NK-92 (cell line): Measurements from ENCODE around the gene KCNIP3.

Experiments used
- DNase-seq: peaks from one replicate; lab custom pipeline; 2025; ENCODE audit not compliant: unreplicated experiment; lab: John Stamatoyannopoulos, UW

Gene KCNIP3

GRCh38 chr2:95294579-95295250, 2.4 kb upstream of the KCNIP3 start:
- no peak for DNase-seq

GRCh38 chr2:95295376-95295775, 1.8 kb upstream of the KCNIP3 start:
- no peak for DNase-seq

DNA sequence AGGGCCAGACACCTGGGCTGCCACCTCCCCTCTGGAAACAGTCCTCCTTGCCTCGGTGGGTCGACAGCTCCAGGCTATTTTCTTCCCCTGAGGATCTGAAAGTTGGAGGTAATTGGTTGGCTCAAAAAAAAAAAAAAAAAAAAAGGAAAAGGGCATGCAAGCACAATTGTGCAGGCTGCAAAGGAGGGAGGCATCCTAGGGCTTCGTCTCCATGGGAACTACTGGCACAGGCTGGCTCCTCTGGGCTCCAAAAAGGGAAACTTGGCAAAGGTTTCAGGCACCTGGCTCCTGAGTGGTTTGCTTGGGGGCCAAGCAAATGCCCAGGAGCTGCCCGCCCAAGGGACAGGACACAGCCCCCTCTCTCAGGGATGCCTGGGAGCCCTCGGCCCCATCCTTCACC, 1.1 kb upstream of the KCNIP3 start:
- DNase-seq = no peak

DNA sequence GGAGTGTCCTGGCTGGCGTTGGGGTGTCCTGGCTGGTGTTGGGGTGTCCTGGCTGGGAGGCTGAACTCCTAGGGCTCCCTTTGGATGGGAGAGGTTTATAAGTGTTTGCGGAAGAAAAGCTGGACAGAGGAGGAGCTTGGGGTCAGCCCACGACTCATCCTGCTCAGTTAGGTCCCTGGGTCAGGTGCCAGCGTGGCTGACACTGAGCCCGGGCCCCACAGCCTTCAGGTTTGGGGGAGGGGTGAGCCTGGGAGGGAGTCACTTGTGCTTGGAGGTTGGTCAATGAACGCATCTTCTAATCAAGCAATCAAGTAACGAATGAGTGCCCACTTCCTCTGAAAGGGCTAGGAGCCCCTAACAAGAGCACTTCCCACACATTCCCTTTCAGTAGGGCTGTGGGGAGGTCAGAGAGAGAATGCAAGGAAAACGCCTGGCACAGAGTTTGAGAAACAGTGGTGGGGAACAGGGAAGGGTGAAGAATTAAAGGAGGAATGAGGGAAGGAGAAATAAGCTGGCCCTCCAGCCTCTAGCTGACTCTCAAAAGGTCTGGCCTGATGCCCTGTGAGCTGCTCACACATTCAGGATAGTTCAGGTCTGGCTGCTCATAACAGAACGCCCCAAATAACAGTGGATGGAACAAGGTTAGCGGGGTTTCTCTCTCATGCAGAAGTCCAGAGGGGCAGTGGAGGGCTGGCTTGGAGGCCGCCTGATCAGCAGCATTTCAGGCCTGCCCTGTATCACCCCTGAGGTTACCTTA, 670 bp downstream of the KCNIP3 start:
- no peak for DNase-seq

GRCh38 chr2:95298486-95299111, 1.5 kb downstream of the KCNIP3 start:
- DNase-seq = no peak

GRCh38 chr2:95299961-95300360, 2.8 kb downstream of the KCNIP3 start:
- DNase-seq = no peak

DNA sequence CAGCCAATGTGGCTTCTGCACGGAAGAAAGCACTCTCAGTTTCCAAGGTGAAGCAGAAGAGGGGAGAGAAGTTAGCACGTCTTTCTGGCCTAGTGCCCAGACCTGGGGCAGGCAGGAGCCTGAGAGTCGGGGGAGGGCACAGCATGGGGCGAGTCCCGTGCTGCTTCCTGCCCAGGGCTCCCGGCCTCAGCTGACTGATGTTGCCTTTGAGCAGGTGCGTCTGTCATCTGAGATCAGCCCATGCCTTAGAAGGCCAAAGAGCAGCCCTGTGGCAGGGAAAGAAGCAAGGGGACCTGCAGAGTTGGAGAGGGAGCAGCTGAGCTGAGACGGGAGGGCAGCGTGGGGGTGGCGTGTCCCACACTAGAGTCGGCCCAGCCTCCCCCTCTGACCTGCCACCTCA, 3.3 kb downstream of the KCNIP3 start:
- no peak for DNase-seq

DNA sequence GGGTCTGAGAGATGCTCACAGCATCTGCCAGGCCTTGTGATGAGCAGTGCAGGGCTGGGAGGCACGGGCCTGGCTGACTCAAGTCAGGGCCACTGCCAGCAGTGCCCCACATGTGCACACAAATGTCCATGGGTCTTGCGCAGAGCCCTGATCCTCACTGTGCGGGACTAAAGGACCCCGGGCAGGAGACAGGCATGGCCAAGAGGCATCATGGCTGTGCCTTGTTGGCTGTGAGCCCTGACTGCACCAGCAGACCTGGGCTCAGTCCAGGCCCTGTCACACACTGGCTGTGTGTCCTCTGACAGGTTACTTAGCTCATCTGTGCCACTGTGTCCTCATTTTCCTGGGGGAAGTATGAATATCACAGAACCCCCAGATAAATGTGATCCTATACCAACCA, 4.0 kb downstream of the KCNIP3 start:
- no peak for DNase-seq

GRCh38 chr2:95301876-95302641, 4.9 kb downstream of the KCNIP3 start:
- DNase-seq = no peak

DNA sequence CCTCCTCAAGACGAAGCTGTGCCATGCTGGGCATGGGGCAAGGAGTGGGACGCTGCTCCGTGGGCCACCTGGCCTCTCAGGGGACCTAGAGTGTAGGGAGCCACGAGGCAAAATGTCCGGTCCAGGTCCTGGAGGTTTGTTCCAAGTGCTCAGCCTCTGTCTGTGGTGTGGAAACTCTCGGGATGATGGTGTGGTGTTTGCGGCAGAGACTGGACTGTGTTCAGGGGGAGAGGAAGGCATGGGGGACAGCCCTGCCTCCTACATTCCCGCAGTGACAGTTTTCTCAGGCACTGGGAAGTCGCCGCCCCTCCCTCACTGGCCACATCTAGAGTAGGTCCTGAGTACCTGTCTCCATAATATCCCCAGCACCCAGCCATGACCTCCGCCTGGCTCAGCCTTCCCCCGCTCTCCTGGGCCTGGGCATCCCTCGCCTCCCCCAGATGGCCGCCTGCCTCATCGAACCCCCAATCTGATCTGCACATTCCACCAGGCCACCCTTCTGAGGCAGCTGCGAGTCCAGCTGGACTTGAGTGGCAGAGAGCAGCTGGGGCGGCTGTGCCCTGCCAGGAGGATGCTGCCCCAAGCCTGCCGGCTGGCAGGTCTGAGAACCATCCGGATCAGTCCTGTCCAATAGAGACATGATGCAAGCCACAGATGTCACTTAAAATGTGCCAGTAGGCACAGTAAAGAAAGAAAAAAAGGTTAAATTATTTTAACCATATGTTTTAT, 6.2 kb downstream of the KCNIP3 start:
- DNase-seq = no peak

GRCh38 chr2:95305380-95306061, 8.4 kb downstream of the KCNIP3 start:
- DNase-seq = no peak

DNA sequence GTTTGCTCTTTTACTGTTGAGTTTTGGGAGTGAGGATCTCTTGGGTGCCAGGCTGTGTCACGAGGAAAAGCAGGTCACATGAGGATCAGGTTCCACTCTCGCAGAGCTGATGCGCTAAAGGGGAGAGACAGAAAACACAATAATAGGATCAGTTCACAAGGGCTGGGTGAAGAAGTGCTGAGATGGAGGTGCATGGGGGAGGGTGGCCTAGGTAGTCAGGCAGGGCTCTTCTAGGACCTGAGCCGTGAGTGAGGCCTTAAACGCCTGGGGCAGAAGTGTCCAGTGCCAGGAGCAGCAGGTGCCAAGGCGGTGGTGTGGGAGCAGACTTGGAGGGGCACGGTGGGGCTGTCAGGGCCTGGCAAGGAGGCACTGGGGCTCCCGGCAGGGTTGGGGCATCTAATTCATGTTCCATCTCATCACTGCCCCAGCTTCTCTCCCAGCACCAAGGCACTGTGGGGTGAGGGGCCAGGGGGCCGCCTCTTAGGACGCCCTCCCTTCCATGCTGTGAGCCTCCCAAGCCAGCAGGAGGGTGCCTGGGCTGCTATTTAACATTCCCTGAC, 9.3 kb downstream of the KCNIP3 start:
- no peak for DNase-seq

DNA sequence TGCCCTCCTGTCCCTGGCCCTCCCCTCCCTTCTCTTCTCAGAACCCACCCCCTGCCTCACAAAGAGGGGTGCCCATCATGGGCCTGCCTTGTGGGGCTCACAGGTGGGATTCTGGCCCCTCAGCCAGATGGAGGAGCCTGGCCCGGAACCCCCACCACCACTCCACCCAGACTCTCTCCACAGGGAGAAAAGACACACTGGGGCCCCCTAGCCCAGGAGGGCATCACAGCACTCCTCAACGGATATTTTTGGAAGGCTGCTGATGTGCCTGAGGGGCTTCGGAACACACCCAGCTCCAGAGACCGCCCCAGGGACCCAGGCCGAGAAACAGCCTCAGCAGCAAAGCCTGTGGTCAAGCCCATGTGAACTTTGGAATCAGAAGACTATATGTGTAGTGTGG, 9.9 kb downstream of the KCNIP3 start:
- no peak for DNase-seq

DNA sequence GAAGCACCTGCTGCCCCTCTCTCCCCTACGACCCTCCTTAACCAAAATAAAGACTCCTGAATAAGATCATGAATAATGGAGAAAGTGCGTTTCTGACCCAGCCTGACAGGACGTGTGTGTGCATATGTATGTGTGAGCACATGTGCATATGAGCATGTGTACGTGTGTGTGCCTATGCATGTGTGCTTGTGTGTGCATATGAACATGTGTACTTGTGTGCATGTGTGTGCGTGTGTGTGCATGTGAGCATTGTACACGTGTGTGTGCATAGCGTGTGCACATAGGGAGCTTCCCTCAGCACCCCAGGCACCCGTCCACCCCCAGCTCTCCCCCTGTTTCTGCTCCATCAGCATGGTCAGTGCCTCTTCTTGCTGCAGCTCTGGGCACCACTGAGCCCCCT, 10.7 kb downstream of the KCNIP3 start:
- DNase-seq = no peak

- DNase-seq = no peak
Observed at GRCh38 chr2:95308426-95308990, 11.4 kb downstream of the KCNIP3 start.

DNA sequence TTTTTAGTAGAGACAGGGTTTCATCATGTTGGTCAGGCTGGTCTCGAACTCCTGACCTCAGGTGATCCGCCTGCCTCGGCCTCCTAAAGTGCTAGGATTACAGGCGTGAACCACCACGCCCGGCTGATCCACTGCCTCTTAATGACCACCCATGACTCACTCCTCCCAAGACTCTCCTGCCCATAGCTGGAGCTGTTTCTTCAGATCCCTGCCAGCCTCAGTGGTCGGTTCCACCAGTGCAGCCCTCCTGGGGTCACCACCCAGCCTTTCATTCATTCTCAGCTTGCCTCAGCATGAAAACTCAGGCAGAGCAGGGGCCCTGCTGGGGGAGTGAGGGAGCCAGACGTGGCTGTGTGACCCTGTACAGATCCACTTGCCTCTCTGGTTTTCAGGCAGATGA, 12.5 kb downstream of the KCNIP3 start:
- DNase-seq = no peak

DNA sequence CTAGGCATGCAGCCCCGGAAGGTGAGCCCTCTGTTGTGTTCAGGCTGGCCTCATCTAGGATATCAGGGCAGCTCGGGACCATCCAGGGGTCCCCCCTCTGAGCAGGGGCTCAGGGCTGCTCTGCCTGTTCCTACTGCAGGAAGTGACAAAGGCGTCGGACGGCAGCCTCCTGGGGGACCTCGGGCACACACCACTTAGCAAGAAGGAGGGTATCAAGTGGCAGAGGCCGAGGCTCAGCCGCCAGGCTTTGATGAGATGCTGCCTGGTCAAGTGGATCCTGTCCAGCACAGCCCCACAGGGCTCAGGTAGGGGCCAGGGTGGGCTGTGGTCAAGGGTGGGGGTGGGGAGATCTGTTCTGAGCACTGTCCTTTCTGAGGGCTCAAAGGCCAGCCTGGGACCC, 13.1 kb downstream of the KCNIP3 start:
- no peak for DNase-seq

GRCh38 chr2:95310651-95311050, 13.5 kb downstream of the KCNIP3 start:
- DNase-seq = no peak

DNA sequence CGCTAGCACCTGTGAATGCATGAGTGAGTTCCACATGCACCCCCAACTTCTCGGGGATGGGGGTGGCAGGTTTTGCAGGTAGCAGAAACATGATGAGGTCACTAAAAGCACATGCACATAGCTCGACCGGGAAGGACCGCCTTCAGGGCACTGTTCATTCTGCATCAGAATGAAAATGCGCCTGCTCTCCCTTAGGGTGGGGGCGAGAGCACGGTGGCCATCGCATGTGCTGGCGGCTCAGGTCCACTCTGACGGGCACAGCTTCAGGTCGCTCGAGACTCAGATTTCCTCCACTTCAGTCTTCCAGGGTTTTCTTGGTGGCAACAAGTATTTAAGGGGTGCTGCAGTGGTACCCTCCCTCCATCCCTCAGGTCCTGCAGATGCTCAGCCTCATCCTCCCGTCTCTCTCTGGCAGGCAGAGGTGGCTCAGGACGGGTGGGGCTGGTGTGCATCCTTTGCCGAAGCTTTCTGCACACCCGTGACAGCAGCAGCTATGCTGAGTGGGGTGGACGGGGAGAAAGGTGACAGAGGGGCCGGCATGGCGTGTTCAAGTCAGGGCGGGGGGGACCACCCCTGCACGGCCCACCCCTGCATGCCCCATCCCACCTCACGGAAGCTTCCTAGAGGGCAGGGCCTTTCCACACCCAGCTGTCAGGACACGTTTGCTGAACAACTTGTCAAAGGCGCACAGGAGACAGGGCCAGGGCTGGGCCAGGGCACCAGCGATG, 14.8 kb downstream of the KCNIP3 start:
- DNase-seq = no peak
